Transverse colon (tissue), 4 donors: ENCODE results near the gene PARP16. TPM values are rescaled to one million over a fixed set of nuclear protein-coding genes. Genes with fewer than 3 reads are reported as not detected.
"Not testable (repeated sequence)": the region's sequence is repeated elsewhere in the genome, so short reads cannot be mapped to it uniquely, and the experiment has no call there.

Source experiments
- DNase-seq: peaks from one replicate; pipeline ENCODE4 v3.0.0-alpha.2; 2019
- H3K27ac ChIP-seq, 4 donors: fragments of 200-600 bp; sonication (generic); 2 replicates each; pipeline ENCODE4 v1.5.1; 2016 to 2018; ENCODE audit warnings: inconsistent platforms in 4 of 4
- H3K27me3 ChIP-seq: fragments of 200-600 bp; sonication (generic); 2 replicates; pipeline ENCODE4 v1.5.1; 2017; ENCODE audit warnings: inconsistent platforms
- H3K36me3 ChIP-seq, 4 donors: fragments of 200-600 bp; sonication (generic); 2 replicates each; pipeline ENCODE4 v1.5.1; 2017 to 2019; ENCODE audit warnings: inconsistent platforms in 4 of 4
- H3K4me1 ChIP-seq, 4 donors: fragments of 200-600 bp; sonication (generic); 2 replicates each; pipeline ENCODE4 v1.5.1; 2017 to 2020; ENCODE audit warnings: inconsistent platforms in 4 of 4
- H3K4me3 ChIP-seq, 4 donors: fragments of 200-600 bp; sonication (generic); 1 replicate in 1 of 4; 2 replicates in 3 of 4; pipeline versions ENCODE4 v1.5.1 to v1.6.1; 2017 to 2019; ENCODE audit warnings: inconsistent platforms in 4 of 4
- H3K9me3 ChIP-seq, 2 donors: fragments of 200-600 bp; sonication (generic); 2 replicates each; pipeline ENCODE4 v1.5.1; 2017 to 2019; ENCODE audit warnings: inconsistent platforms in 2 of 2
- CTCF ChIP-seq, 5 experiments: fragments of 200-600 bp in 3 of 5; fragments of 450-650 bp in 2 of 5; sonication (generic) in 3 of 5; IDR thresholded peaks; 1 replicate in 2 of 5; 2 replicates in 3 of 5; pipeline ENCODE4 v1.5.1; 2016 to 2017; ENCODE audit warnings: antibody characterized with exemption in 5 of 5, inconsistent platforms in 3 of 5, mild to moderate bottlenecking in 2 of 5, moderate library complexity in 1 of 5
- EP300 ChIP-seq: sonication (generic); formaldehyde crosslinking; IDR thresholded peaks from one replicate; pipeline ENCODE4 v1.6.1; 2017; ENCODE audit warnings: antibody characterized with exemption, low read depth
- POLR2A ChIP-seq: fragments of 450-650 bp; IDR thresholded peaks from one replicate; pipeline ENCODE4 v1.6.1; 2016; ENCODE audit warnings: antibody characterized with exemption, mild to moderate bottlenecking, moderate library complexity
- POLR2AphosphoS5 ChIP-seq, 3 donors: sonication (generic); formaldehyde crosslinking; IDR thresholded peaks; one replicate each; pipeline ENCODE4 v1.6.1; 2016; ENCODE audit warnings: antibody characterized with exemption in 3 of 3
- WGBS, 2 donors: methylation state at CpG; one replicate each; pipeline ENCODE4 v1.1.5; 2018; ENCODE audit warnings: low coverage in 1 of 2; 5-methylcytosine and 5-hydroxymethylcytosine counted together
- in situ Hi-C, 4 donors: fragments of 200-750 bp; cut with MboI; loops; one replicate each; pipeline versions ENCODE4 v1.15.0 to v1.15.1; 2017; ENCODE audit warnings: low sequenced_read_pairs in 3 of 4, low pct_ligation_motif_present in 1 of 4, low pct_unique_long_range_greater_than_20kb in 1 of 4
- intact Hi-C: fragments of 100-400 bp; cut with DNase I; formaldehyde crosslinking; loops from one replicate; pipeline ENCODE4 v1.15.1; 2023; ENCODE audit warnings: low total_unique reads
- total RNA-seq, 4 donors: library from RNA; depleted of rRNA; stranded (reverse); fragments of >200 nt; gene quantifications; one replicate each; pipeline ENCODE4 v1.1.0, GENCODE V29; 2016

Gene PARP16
- total RNA-seq, 4 donors from 2014 or later = 4.6 to 11.5 (median 7.5) TPM

DNA sequence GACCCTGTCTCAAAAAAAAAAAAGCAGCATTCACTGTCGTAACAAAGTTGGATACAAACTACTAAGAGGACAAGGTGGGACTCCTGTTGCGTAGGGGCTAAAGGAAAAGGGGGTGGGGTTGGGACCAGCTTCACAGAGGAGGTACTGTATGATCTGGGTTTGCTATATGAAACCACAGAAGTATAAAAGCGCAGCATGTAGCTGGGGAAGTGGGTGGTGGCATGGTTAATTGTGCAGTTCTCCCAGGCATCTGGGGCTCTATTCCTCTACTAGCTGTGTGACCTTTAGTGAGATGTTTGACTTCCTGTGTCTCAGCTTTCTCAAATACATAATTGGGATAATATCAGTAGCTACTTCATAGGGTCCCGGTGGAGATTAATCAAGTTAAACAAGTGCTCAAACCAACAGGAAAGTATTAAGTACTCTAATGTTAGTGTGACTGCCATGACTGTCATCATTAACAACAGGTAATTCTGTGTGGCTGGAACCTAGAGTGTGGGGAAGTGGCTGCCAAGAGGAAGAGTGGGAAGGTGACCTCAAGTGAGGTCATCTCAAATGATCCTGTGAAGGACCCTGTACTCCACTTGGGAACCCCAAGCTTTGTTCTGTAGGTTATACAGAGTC is 11.5 kb downstream of the PARP16 start:
- TF ChIP-seq POLR2A (no peak), POLR2AphosphoS5 (IDR thresholded peaks at IDR 0.05) (no peak), CTCF (IDR thresholded peaks at IDR 0.05) (no peak), EP300 (no peak)
- Histone ChIP-seq H3K9me3 (no peaks in the 10 kb centered on the region), H3K4me3 (no peak overlapping the region), H3K4me1 (peaks cover 6 to 19% (median 10%) of the 10 kb centered on the region in 4 donors), H3K36me3 (no peaks in the 10 kb centered on the region), H3K27ac (no peak overlapping the region), H3K27me3 (no peaks in the 10 kb centered on the region)
- 84 to 100% methylated on average over 1 to 4 of the region's 4 CpGs for WGBS, 2 donors
- in situ Hi-C loops (loop anchor here (10.0 to 25.0 kb wide), 2 partner anchors 90 to 238 kb away; partner anchors contain the start of genes MTFMT (in 3 of the 4), SLC51B (in 3 of the 4) and CLPX (in 2 of the 4)), intact Hi-C loops (no loop called here)
- no peak for DNase-seq

GRCh38 chr15:65270811-65271545 is 15.7 kb downstream of the PARP16 start:
- peak; percentile 64 for DNase-seq
- H3K27ac ChIP-seq = peak overlapping the region in 2 of 4 donors; percentile 40 to 59
- H3K36me3 ChIP-seq, H3K4me3 ChIP-seq, H3K9me3 ChIP-seq, H3K27me3 ChIP-seq: not testable (repeated sequence)
- intact Hi-C loops (loop anchor here (2.0 kb wide), 1 partner anchor 82 kb away; no protein-coding TSS in a partner anchor), in situ Hi-C loops (loop anchor here in 2 of 4 donors (10.0 kb wide), 1 partner anchor 86 kb away; the partner anchor contains the start of gene CLPX (in 2 of the 2))
- 54 to 74% methylated on average over 3 to 13 of the region's 15 CpGs for WGBS, 2 donors
- peaks cover 0 to 14% (median 5%) of the 10 kb centered on the region in 4 donors for H3K4me1 ChIP-seq
- peak; percentile 70 to 85 (median 72) for TF ChIP-seq CTCF (IDR thresholded peaks at IDR 0.05)

DNA sequence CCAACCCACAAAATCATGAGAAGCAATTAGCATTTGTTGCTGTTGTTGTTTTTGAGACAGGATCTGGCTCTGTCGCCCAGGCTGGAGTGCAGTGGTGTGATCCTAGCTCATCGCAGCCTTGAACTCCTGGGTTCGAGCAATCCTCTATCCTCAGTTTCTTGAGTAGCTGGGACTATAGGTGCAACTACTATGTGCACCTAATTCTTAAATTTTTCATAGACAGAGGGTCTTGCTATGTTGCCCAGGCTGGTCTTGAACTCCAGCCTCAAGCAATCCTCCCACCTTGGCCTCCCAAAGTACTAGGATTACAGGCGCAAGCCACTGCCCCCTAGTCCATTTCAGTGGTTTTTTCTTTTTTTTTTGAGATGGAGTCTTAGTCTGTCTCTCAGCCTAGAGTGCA is 18.3 kb downstream of the PARP16 start:
- intact Hi-C loops = no loop called here
- H3K4me3 ChIP-seq = no peak overlapping the region
- DNase-seq = no peak
- no peaks in the 10 kb centered on the region for H3K36me3 ChIP-seq
- 86 to 100% methylated on average over 1 to 4 of the region's 4 CpGs for WGBS, 2 donors
- H3K9me3 ChIP-seq = no peaks in the 10 kb centered on the region
- in situ Hi-C loops = loop anchor here in 2 of 4 donors (10.0 kb wide), 1 partner anchor 74 kb away; no protein-coding TSS in a partner anchor
- H3K4me1 ChIP-seq = peaks cover 3 to 26% (median 12%) of the 10 kb centered on the region in 4 donors
- TF ChIP-seq CTCF (IDR thresholded peaks at IDR 0.05) (no peak), POLR2AphosphoS5 (IDR thresholded peaks at IDR 0.05) (no peak)
- no peak overlapping the region for H3K27ac ChIP-seq
- no peaks in the 10 kb centered on the region for H3K27me3 ChIP-seq

GRCh38 chr15:65266469-65266868 is 20.2 kb downstream of the PARP16 start:
- H3K4me1 ChIP-seq = peaks cover 3 to 26% (median 12%) of the 10 kb centered on the region in 4 donors
- DNase-seq = no peak
- no peaks in the 10 kb centered on the region for H3K9me3 ChIP-seq
- TF ChIP-seq EP300 = no peak
- TF ChIP-seq POLR2AphosphoS5 (IDR thresholded peaks at IDR 0.05) = no peak
- TF ChIP-seq CTCF (IDR thresholded peaks at IDR 0.05) = no peak
- TF ChIP-seq POLR2A = no peak
- intact Hi-C loops = no loop called here
- H3K4me3 ChIP-seq = no peak overlapping the region
- no peaks in the 10 kb centered on the region for H3K36me3 ChIP-seq
- 58 to 62% methylated on average over 2 to 5 of the region's 5 CpGs for WGBS, 2 donors
- H3K27me3 ChIP-seq = no peaks in the 10 kb centered on the region
- in situ Hi-C loops = loop anchor here in 2 of 4 donors (10.0 kb wide), 1 partner anchor 72 kb away; no protein-coding TSS in a partner anchor
- H3K27ac ChIP-seq = no peak overlapping the region
